SU-DHL-6 (cell line): ENCODE measurements around the gene GRAMD1B.

Experiments
- H2AFZ ChIP-seq: fragments of 200-600 bp; sonication (generic); 2 replicates; pipeline ENCODE4 v1.6.1; 2014; ENCODE audit warnings: low read depth, mild to moderate bottlenecking, moderate library complexity, mixed read lengths, antibody characterized with exemption, low read length; ENCODE audit not compliant: severe bottlenecking
- H3F3A ChIP-seq: fragments of 200-600 bp; shearing (Covaris generic); 2 replicates; pipeline ENCODE4 v1.6.0; 2016; ENCODE audit warnings: antibody characterized with exemption, mild to moderate bottlenecking; ENCODE audit not compliant: insufficient read depth
- H3K27ac ChIP-seq: fragments of 200-600 bp; sonication (generic); 2 replicates; pipeline ENCODE4 v1.5.1; 2016; ENCODE audit warnings: low read depth, mild to moderate bottlenecking, low read length, moderate library complexity, mixed read lengths
- H3K27me3 ChIP-seq: fragments of 200-600 bp; sonication (generic), shearing (Covaris generic); 2 replicates; pipeline ENCODE4 v1.6.0; 2014; ENCODE audit warnings: mild to moderate bottlenecking, low read length
- H3K36me3 ChIP-seq: fragments of 200-600 bp; sonication (generic); 2 replicates; pipeline ENCODE4 v1.6.1; 2014; ENCODE audit warnings: mild to moderate bottlenecking, low read length, mixed read lengths
- H3K4me2 ChIP-seq: fragments of 300-600, 200-600 bp; shearing (Covaris generic), sonication (generic); 2 replicates; pipeline ENCODE4 v1.6.0; 2014; ENCODE audit warnings: low read length, low read depth, mild to moderate bottlenecking; ENCODE audit not compliant: poor library complexity, severe bottlenecking
- H3K4me3 ChIP-seq: fragments of 200-600 bp; sonication (generic); 2 replicates; pipeline ENCODE4 v1.5.1; 2014; ENCODE audit warnings: antibody characterized with exemption, low read length, mild to moderate bottlenecking, mixed read lengths; ENCODE audit not compliant: insufficient read depth, poor library complexity, severe bottlenecking
- H3K79me2 ChIP-seq: fragments of 200-600 bp; sonication (generic); 2 replicates; pipeline ENCODE4 v1.6.1; 2014; ENCODE audit warnings: mild to moderate bottlenecking, low read length, moderate library complexity; ENCODE audit not compliant: insufficient read depth
- H3K9ac ChIP-seq: fragments of 200-600 bp; sonication (generic); 2 replicates; pipeline ENCODE4 v1.7.0; 2014; ENCODE audit warnings: mild to moderate bottlenecking, low read length
- H3K9me2 ChIP-seq: fragments of 200-600 bp; sonication (generic); replicated peaks from 2 replicates; pipeline ENCODE4 v1.6.1; 2014; ENCODE audit warnings: low read length; ENCODE audit not compliant: insufficient read depth
- H3K9me3 ChIP-seq: fragments of 200-600 bp; sonication (generic); 2 replicates; pipeline ENCODE4 v1.6.1; 2014; ENCODE audit warnings: low read length, mixed read lengths; ENCODE audit not compliant: insufficient read depth
- H4K20me1 ChIP-seq: fragments of 200-600 bp; sonication (generic); 2 replicates; pipeline ENCODE4 v1.6.1; 2014; ENCODE audit warnings: low read depth, mild to moderate bottlenecking, antibody characterized with exemption, low read length, moderate library complexity, mixed read lengths
- CTCF ChIP-seq: fragments of 200-600 bp; sonication (generic); IDR thresholded peaks from one replicate; pipeline ENCODE4 v1.5.1; 2017; ENCODE audit warnings: antibody characterized with exemption, mild to moderate bottlenecking, low read length, moderate library complexity; ENCODE audit not compliant: insufficient read depth, poor library complexity, severe bottlenecking
- EZH2phosphoT487 ChIP-seq: fragments of 200-600 bp; sonication (generic), shearing (Covaris generic); conservative IDR thresholded peaks from 2 replicates; pipeline ENCODE4 v1.6.1; 2018; ENCODE audit warnings: mild to moderate bottlenecking, antibody characterized with exemption, low read length, moderate library complexity, mixed read lengths

Gene GRAMD1B

GRCh38 chr11:123559523-123559955 is 129.5 kb downstream of the GRAMD1B start:
- Histone ChIP-seq H3K79me2 (no peaks in the 10 kb centered on the region), H2AFZ (no peak overlapping the region), H3K4me2 (no peak overlapping the region), H3K27me3 (no peaks in the 10 kb centered on the region), H3K9me3 (no peaks in the 10 kb centered on the region), H4K20me1 (0 out of 2 replicates have a peak, but pooled peaks cover 3% of the 10 kb centered on the region), H3K4me3 (no peak overlapping the region), H3F3A (no peaks in the 10 kb centered on the region), H3K9me2 (no peaks in the 10 kb centered on the region), H3K36me3 (no peaks in the 10 kb centered on the region), H3K9ac (no peak overlapping the region), H3K27ac (no peak overlapping the region)
- TF ChIP-seq CTCF: no peak
- no peak for TF ChIP-seq EZH2phosphoT487

- no peak overlapping the region for H3K4me3 ChIP-seq
- H3K4me2 ChIP-seq: no peak overlapping the region
- H2AFZ ChIP-seq: no peak overlapping the region
- H3K27me3 ChIP-seq: no peaks in the 10 kb centered on the region
- H3K9ac ChIP-seq: no peak overlapping the region
- H4K20me1 ChIP-seq: 0 out of 2 replicates have a peak, but pooled peaks cover 3% of the 10 kb centered on the region
- H3F3A ChIP-seq: no peaks in the 10 kb centered on the region
- H3K9me3 ChIP-seq: no peaks in the 10 kb centered on the region
- no peaks in the 10 kb centered on the region for H3K9me2 ChIP-seq
- no peak overlapping the region for H3K27ac ChIP-seq
- H3K36me3 ChIP-seq: no peaks in the 10 kb centered on the region
- no peaks in the 10 kb centered on the region for H3K79me2 ChIP-seq
- TF ChIP-seq CTCF: no peak
These were observed 129.9 kb downstream of the GRAMD1B start for GRCh38 chr11:123560006-123560405.

GRCh38 chr11:123561431-123561800 is 131.3 kb downstream of the GRAMD1B start:
- Histone ChIP-seq H3K4me2 (no peak overlapping the region), H3K27me3 (no peaks in the 10 kb centered on the region), H3K9me2 (no peaks in the 10 kb centered on the region), H3K79me2 (no peaks in the 10 kb centered on the region), H3F3A (no peaks in the 10 kb centered on the region), H3K9me3 (no peaks in the 10 kb centered on the region), H3K36me3 (no peaks in the 10 kb centered on the region), H2AFZ (no peak overlapping the region), H3K27ac (no peak overlapping the region), H4K20me1 (0 out of 2 replicates have a peak, but pooled peaks cover 3% of the 10 kb centered on the region), H3K9ac (no peak overlapping the region), H3K4me3 (no peak overlapping the region)
- TF ChIP-seq EZH2phosphoT487 (no peak), CTCF (no peak)
